ENCODE results near the gene SLC2A10. TPM values are rescaled to one million over a fixed set of nuclear protein-coding genes. Genes with fewer than 3 reads are reported as not detected.

The SLC2A10 gene
- total RNA-seq, 1 experiment from 2014 or later: 4.2 TPM

DNA sequence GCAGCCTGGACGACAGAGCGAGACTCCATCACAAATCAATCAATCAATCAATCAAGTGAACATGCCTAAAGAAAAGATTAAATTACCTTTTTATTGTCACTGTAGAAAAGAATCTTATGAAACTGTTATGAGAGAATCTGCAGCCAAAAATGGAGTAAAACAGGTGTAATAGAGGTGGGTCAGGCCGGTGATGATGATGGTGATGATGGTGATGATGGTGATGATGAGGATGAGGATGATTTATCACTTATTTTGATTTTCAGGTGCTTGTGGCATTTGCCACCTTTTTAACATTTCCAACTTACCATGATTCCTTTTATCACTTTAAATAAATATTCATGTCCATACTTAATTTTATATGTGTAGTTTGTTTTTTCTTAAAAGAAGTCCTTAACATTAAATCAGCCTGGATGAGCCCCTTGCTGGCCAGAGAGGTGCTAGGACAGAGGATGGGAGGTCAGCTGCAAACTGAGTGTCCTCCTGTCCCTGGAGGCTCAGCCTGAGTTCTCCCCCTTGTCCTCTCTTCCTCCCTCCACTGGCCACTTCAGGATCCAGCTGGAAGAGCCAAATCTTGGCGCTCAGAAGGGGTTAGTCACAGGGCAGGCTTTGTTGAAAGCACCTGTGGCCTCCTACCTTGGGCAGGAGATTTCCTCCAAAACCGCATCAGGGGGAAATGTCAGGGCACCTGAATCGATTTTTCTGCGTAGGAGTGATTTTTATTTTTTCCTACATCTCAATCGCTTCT is 32.6 kb downstream of the SLC2A10 start:
- Mint-ChIP-seq H3K36me3 (ENCODE audit: insufficient read depth, unreplicated experiment) (peaks cover 5% of the 10 kb centered on the region), H3K27me3 (ENCODE audit: insufficient read depth, unreplicated experiment) (peaks cover 24% of the 10 kb centered on the region), H3K9me3 (ENCODE audit: unreplicated experiment) (no peaks in the 10 kb centered on the region), H3K4me3 (ENCODE audit: unreplicated experiment) (no peak overlapping the region), H3K4me1 (ENCODE audit: low read depth, unreplicated experiment) (peaks cover 15% of the 10 kb centered on the region), H3K27ac (ENCODE audit: unreplicated experiment) (no peak overlapping the region)
- Histone ChIP-seq H3K36me3 (ENCODE audit: control insufficient read depth, insufficient read depth, low read length) (no peaks in the 10 kb centered on the region), H3K4me3 (ENCODE audit: low read depth, low read length) (no peak overlapping the region), H3K4me1 (peaks cover 11% of the 10 kb centered on the region), H3K9me3 (peaks cover 5% of the 10 kb centered on the region), H3K27me3 (replicated peaks; ENCODE audit: control insufficient read depth, insufficient read depth, low read length) (no peaks in the 10 kb centered on the region; the same call in 1 of the 2 replicates)
- TF ChIP-seq, protein P1, sequence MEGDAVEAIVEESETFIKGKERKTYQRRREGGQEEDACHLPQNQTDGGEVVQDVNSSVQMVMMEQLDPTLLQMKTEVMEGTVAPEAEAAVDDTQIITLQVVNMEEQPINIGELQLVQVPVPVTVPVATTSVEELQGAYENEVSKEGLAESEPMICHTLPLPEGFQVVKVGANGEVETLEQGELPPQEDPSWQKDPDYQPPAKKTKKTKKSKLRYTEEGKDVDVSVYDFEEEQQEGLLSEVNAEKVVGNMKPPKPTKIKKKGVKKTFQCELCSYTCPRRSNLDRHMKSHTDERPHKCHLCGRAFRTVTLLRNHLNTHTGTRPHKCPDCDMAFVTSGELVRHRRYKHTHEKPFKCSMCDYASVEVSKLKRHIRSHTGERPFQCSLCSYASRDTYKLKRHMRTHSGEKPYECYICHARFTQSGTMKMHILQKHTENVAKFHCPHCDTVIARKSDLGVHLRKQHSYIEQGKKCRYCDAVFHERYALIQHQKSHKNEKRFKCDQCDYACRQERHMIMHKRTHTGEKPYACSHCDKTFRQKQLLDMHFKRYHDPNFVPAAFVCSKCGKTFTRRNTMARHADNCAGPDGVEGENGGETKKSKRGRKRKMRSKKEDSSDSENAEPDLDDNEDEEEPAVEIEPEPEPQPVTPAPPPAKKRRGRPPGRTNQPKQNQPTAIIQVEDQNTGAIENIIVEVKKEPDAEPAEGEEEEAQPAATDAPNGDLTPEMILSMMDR (IDR thresholded peaks at IDR 0.05; ENCODE audit: insufficient read depth in 1 of 2, low read depth in 1 of 2, low read length in 1 of 2, severe bottlenecking in 1 of 2, unreplicated experiment in 1 of 2): no peak
- intact Hi-C loops (cut with micrococcal nuclease; ENCODE audit: unreplicated experiment): no loop called here
- DNase-seq: no peak
- CTCF ChIA-PET: interaction anchor here (1.6 kb wide), 1 partner anchor 10 kb away, joined by 3 read pairs; no protein-coding TSS in a partner anchor
- POLR2A ChIA-PET: no interaction called here
- BruUV-seq (replicated peaks): no TSS peak

DNA sequence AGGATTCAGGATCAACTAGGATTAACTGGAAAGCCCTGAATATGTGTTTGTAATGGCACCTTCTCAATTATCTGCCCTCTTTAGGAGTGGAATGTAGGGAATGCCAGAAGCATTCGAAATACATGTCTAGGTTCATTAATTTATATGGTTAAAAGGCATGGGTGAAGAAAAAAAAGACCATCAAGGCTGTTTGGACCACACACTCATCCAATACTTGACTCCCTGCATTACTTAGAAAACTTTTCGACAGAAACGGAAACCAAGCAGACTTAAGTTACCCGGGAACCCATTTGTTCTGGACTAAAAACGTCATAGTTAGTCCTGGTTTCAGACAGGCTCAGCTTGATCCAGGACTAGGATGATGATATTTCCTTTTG is 33.2 kb downstream of the SLC2A10 start:
- DNase-seq: no peak
- ChIA-PET POLR2A (no interaction called here), CTCF (no interaction called here)
- Histone ChIP-seq H3K9me3 (peaks cover 5% of the 10 kb centered on the region), H3K4me1 (peaks cover 16% of the 10 kb centered on the region), H3K4me3 (ENCODE audit: low read depth, low read length) (no peak overlapping the region), H3K36me3 (ENCODE audit: control insufficient read depth, insufficient read depth, low read length) (no peaks in the 10 kb centered on the region), H3K27me3 (replicated peaks; ENCODE audit: control insufficient read depth, insufficient read depth, low read length) (no peaks in the 10 kb centered on the region; the same call in 1 of the 2 replicates)
- BruUV-seq (replicated peaks): no TSS peak
- Mint-ChIP-seq H3K9me3 (ENCODE audit: unreplicated experiment) (no peaks in the 10 kb centered on the region), H3K4me3 (ENCODE audit: unreplicated experiment) (no peak overlapping the region), H3K27me3 (ENCODE audit: insufficient read depth, unreplicated experiment) (peaks cover 27% of the 10 kb centered on the region), H3K36me3 (ENCODE audit: insufficient read depth, unreplicated experiment) (peaks cover 5% of the 10 kb centered on the region), H3K4me1 (ENCODE audit: low read depth, unreplicated experiment) (peaks cover 20% of the 10 kb centered on the region), H3K27ac (ENCODE audit: unreplicated experiment) (no peak overlapping the region)
- TF ChIP-seq, protein P1 (IDR thresholded peaks at IDR 0.05; ENCODE audit: insufficient read depth in 1 of 2, low read depth in 1 of 2, low read length in 1 of 2, severe bottlenecking in 1 of 2, unreplicated experiment in 1 of 2): no peak
- intact Hi-C loops (cut with micrococcal nuclease; ENCODE audit: unreplicated experiment): no loop called here

DNA sequence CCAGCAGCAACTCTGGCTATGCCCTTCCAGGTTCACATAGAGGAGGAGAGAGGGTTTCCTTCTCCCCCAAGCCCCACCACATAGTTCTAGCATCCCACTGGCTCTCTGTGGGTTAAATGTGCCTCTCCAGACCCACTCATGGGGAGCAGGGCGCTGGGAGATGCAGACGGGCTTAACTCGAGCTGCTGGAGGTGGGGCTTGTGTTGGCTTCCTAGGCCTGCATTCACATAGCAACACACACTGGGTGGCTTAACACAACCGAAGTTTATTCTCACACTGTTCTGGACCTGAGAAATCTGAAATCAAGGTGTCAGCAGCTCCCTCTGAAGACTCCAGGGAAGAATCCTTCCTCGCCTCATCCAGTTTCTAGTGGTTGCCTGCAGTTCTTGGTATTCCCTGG is 33.6 kb downstream of the SLC2A10 start:
- POLR2A ChIA-PET: no interaction called here
- H3K9me3 Mint-ChIP-seq (ENCODE audit: unreplicated experiment): no peaks in the 10 kb centered on the region
- intact Hi-C loops (cut with micrococcal nuclease; ENCODE audit: unreplicated experiment): no loop called here
- Histone ChIP-seq H3K27me3 (replicated peaks; ENCODE audit: control insufficient read depth, insufficient read depth, low read length) (no peaks in the 10 kb centered on the region; the same call in 1 of the 2 replicates), H3K36me3 (ENCODE audit: control insufficient read depth, insufficient read depth, low read length) (no peaks in the 10 kb centered on the region), H3K9me3 (peaks cover 5% of the 10 kb centered on the region), H3K4me3 (ENCODE audit: low read depth, low read length) (no peak overlapping the region), H3K4me1 (peaks cover 18% of the 10 kb centered on the region)
- no peak overlapping the region for H3K27ac Mint-ChIP-seq (ENCODE audit: unreplicated experiment)
- TF ChIP-seq, protein P1 (IDR thresholded peaks at IDR 0.05; ENCODE audit: insufficient read depth in 1 of 2, low read depth in 1 of 2, low read length in 1 of 2, severe bottlenecking in 1 of 2, unreplicated experiment in 1 of 2): no peak
- peaks cover 27% of the 10 kb centered on the region for H3K27me3 Mint-ChIP-seq (ENCODE audit: insufficient read depth, unreplicated experiment)
- no peak for DNase-seq
- no TSS peak for BruUV-seq (replicated peaks)
- H3K36me3 Mint-ChIP-seq (ENCODE audit: insufficient read depth, unreplicated experiment): peaks cover 5% of the 10 kb centered on the region
- peaks cover 20% of the 10 kb centered on the region for H3K4me1 Mint-ChIP-seq (ENCODE audit: low read depth, unreplicated experiment)
- CTCF ChIA-PET: no interaction called here
- no peak overlapping the region for H3K4me3 Mint-ChIP-seq (ENCODE audit: unreplicated experiment)
